CD4-positive, alpha-beta memory T cell (primary cell): ENCODE measurements around the gene EIF3F. TPM values are rescaled to one million over a fixed set of nuclear protein-coding genes. Genes with fewer than 3 reads are reported as not detected.

Experiments
- CTCF ChIA-PET: fragments of 350-600 bp; sonication (Branson Sonifier 250); formaldehyde crosslinking; loops from one replicate; lab custom pipeline; 2021; ENCODE audit warnings: inconsistent platforms; ENCODE audit not compliant: partially characterized antibody; lab: Charles Lee
- POLR2A ChIA-PET: fragments of 350-600 bp; sonication (Branson Sonifier 250); formaldehyde crosslinking; loops from one replicate; lab custom pipeline; 2021; ENCODE audit not compliant: partially characterized antibody; lab: Charles Lee
- DNase-seq, 5 donors: peaks; one replicate each; pipeline versions ENCODE4 v3.0.0 to v3.0.0-alpha.2; 2020 to 2022; ENCODE audit warnings: mixed read lengths in 1 of 5
- H3K27ac ChIP-seq: one replicate; pipeline ENCODE4 v1.7.0; 2013; ENCODE audit warnings: low read depth, low read length
- H3K27me3 ChIP-seq: 2 replicates; pipeline ENCODE4 v1.7.0; 2013; ENCODE audit warnings: mild to moderate bottlenecking, low read length, moderate library complexity; ENCODE audit not compliant: insufficient read depth
- H3K36me3 ChIP-seq: 2 replicates; pipeline ENCODE4 v1.7.0; 2013; ENCODE audit warnings: mild to moderate bottlenecking, low read length, moderate library complexity; ENCODE audit not compliant: insufficient read depth
- H3K4me1 ChIP-seq: 2 replicates; pipeline ENCODE4 v1.7.0; 2013; ENCODE audit warnings: mild to moderate bottlenecking, low read length, moderate library complexity; ENCODE audit not compliant: insufficient read depth
- H3K4me3 ChIP-seq, 2 donors: one replicate each; pipeline ENCODE4 v1.7.0; 2013; ENCODE audit warnings: low read length in 2 of 2, mild to moderate bottlenecking in 1 of 2
- H3K9me3 ChIP-seq, 2 donors: one replicate each; pipeline ENCODE4 v1.7.0; 2013; ENCODE audit warnings: low read length in 2 of 2, control low read depth in 1 of 2; ENCODE audit not compliant: control insufficient read depth in 1 of 2
- H3K27ac Mint-ChIP-seq, 7 donors: one replicate each; pipeline ENCODE4 v1.8.0; 2020 to 2021; ENCODE audit warnings: mixed read lengths in 7 of 7, mild to moderate bottlenecking in 6 of 7, inconsistent platforms in 3 of 7, moderate library complexity in 3 of 7
- H3K27me3 Mint-ChIP-seq, 2 donors: one replicate each; pipeline ENCODE4 v1.8.0; 2020 to 2021; ENCODE audit warnings: mixed read lengths in 2 of 2
- H3K36me3 Mint-ChIP-seq, 2 donors: one replicate each; pipeline ENCODE4 v1.8.0; 2020 to 2021; ENCODE audit warnings: mixed read lengths in 2 of 2, inconsistent platforms in 1 of 2, mild to moderate bottlenecking in 1 of 2
- H3K4me1 Mint-ChIP-seq, 4 donors: one replicate each; pipeline ENCODE4 v1.8.0; 2020 to 2021; ENCODE audit warnings: mixed read lengths in 4 of 4, mild to moderate bottlenecking in 1 of 4
- H3K4me3 Mint-ChIP-seq, 8 donors: one replicate each; pipeline ENCODE4 v1.8.0; 2020 to 2021; ENCODE audit warnings: mixed read lengths in 8 of 8, mild to moderate bottlenecking in 7 of 8, moderate library complexity in 6 of 8, inconsistent platforms in 3 of 8
- H3K9me3 Mint-ChIP-seq, 8 donors: one replicate each; pipeline ENCODE4 v1.8.0; 2020 to 2021; ENCODE audit warnings: mixed read lengths in 8 of 8, mild to moderate bottlenecking in 5 of 8, inconsistent platforms in 3 of 8, moderate library complexity in 1 of 8
- intact Hi-C: fragments of 100-400 bp; cut with micrococcal nuclease; formaldehyde crosslinking; loops from one replicate; pipeline ENCODE4 v1.15.1; 2023
- polyA plus RNA-seq, 2 donors: library from polyadenylated mRNA; unstranded; fragments of 300-500 nt; fragmentation: Illumina TruSeq; gene quantifications; one replicate each; pipeline ENCODE4 v1.2.3, GENCODE V29; 2021
- total RNA-seq, 2 experiments: library from RNA; stranded (reverse); gene quantifications; one replicate each; pipeline ENCODE4 v1.2.3, GENCODE V29; 2021

Gene EIF3F
- total and polyA plus RNA-seq, 4 experiments from 2014 or later: 317 to 441 (median 360) TPM

DNA sequence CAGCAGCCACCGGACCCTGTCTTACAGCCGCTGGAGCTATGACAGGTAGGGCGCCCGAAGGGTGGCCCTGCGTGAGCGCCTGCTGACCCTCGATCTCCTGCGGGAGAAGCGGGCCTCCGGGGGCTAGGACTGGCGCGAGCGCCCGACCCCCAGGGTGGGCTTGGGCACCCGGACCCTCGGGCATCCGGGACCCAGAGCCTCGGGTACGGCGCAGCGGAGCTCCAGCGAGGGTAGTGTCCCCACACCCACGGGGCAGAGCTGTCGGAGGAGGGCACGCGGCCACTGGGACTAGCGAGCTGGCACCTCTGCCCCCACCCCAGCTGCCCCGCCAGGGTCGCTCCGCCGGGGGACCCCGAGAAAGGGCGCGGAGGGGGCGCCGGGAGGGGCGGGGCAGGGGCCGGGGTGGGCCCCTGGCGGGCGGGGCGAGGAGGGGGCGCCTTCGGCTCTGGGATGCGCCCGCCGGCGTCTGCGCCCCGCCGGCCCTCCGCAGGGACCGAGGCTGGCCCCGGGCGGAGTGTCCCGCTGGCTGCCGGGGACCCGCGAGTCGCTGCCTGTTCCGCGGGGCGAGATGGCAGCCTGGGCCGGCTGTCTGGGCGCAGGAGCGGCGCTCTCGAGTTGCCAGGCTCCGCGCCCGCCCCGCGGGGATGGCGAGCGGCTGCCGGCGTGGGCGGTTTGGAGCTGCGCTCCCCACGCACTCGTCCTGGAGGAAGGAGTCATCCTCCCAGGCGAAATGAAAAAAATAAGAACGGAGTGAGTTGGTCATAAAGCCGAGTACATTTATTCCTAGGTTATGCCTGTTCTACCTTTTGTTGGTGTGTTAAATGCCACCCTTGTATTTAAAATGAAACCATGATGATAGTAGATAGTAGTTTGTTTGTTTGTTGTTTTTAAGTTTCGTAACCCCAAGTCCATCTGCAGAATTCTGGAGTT lies 32.4 kb downstream of the EIF3F start:
- ChIA-PET POLR2A (interaction anchor here (1.0 to 1.8 kb wide), 2 partner anchors 32 to 33 kb away, joined by 3 to 12 read pairs; partner anchors contain the start of gene EIF3F), CTCF (interaction anchor here (0.6 to 4.5 kb wide), 3 partner anchors 13 to 79 kb away, joined by 3 to 29 read pairs (median 22); partner anchors contain the start of gene EIF3F)
- H3K4me1 ChIP-seq: peaks cover 14% of the 10 kb centered on the region
- peak overlapping the region; percentile 61 for H3K27ac ChIP-seq
- peak; percentile 29 to 48 (median 46) for DNase-seq
- H3K27ac Mint-ChIP-seq: peak overlapping the region; percentile 0 to 95 (median 84)
- intact Hi-C loops: loop anchor here (10.0 kb wide), 1 partner anchor 665 kb away; the partner anchor contains the start of genes RPL27A and TRIM66
- H3K4me1 Mint-ChIP-seq: peaks cover 10 to 20% (median 14%) of the 10 kb centered on the region in 4 donors
- H3K9me3 Mint-ChIP-seq: no peaks in the 10 kb centered on the region
- H3K36me3 ChIP-seq: no peaks in the 10 kb centered on the region
- peaks cover 0 to 2% of the 10 kb centered on the region in 2 donors for H3K36me3 Mint-ChIP-seq
- H3K9me3 ChIP-seq: no peaks in the 10 kb centered on the region
- H3K4me3 Mint-ChIP-seq: peak overlapping the region; percentile 60 to 90 (median 86)
- H3K4me3 ChIP-seq: peak overlapping the region; percentile 23 to 74
- H3K27me3 ChIP-seq: no peaks in the 10 kb centered on the region
- peaks cover 11 to 17% of the 10 kb centered on the region in 2 donors for H3K27me3 Mint-ChIP-seq

DNA sequence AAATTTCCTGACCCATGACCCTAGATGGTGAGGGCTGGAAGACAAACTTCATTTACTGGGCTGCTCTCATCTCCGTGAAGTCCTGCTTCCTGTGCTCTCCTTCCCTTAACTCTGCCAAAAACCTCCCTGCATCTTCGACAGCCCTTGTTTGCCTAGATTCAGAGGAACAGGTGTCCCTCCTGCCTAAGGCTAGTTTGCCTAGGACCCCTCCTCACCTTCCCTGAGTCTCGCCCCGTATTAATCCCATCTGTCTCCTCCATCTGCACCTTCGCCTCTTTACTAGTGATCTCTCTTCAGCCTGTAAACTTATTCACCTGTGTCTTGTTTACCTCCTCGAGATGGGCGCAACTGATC lies 33.1 kb downstream of the EIF3F start:
- ChIA-PET POLR2A (interaction anchor here (1.0 kb wide), 1 partner anchor 33 kb away, joined by 3 read pairs; the partner anchor contains the start of gene EIF3F), CTCF (interaction anchor here (1.4 to 3.3 kb wide), 4 partner anchors 11 to 79 kb away, joined by 5 to 22 read pairs (median 9); partner anchors contain the start of gene EIF3F)
- H3K4me1 Mint-ChIP-seq: peaks cover 10 to 20% (median 14%) of the 10 kb centered on the region in 4 donors
- Histone ChIP-seq H3K36me3 (no peaks in the 10 kb centered on the region), H3K27me3 (no peaks in the 10 kb centered on the region), H3K4me3 (peak overlapping the region in 1 of 2 donors; percentile 74), H3K9me3 (no peaks in the 10 kb centered on the region), H3K4me1 (peaks cover 14% of the 10 kb centered on the region), H3K27ac (no peak overlapping the region)
- H3K27me3 Mint-ChIP-seq: peaks cover 11 to 17% of the 10 kb centered on the region in 2 donors
- H3K36me3 Mint-ChIP-seq: peaks cover 0 to 2% of the 10 kb centered on the region in 2 donors
- no peaks in the 10 kb centered on the region for H3K9me3 Mint-ChIP-seq
- peak overlapping the region; percentile 0 to 95 (median 84) for H3K27ac Mint-ChIP-seq
- no peak for DNase-seq
- intact Hi-C loops: no loop called here
- peak overlapping the region; percentile 60 to 90 (median 86) for H3K4me3 Mint-ChIP-seq

DNA sequence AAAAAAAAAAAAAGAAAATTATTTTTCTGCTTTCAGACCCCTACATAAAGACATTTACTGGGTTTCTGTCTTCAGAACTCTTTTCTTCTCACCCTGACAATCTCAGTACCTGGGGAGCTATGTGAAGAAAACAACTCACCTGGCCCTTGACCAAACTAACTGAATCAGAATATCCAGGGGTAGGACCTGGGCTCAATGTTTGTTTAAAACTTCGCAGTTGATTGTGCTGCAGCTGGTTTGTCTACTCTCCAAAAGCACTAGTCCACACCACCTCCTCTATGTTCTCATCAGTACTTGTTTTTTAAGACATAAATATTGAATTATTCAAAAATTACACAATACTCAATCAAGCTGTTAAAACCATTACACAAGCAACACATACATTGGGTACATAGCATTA lies 34.8 kb downstream of the EIF3F start:
- H3K27ac Mint-ChIP-seq: peak overlapping the region in 2 of 7 donors; percentile 0 to 82
- peaks cover 12 to 20% (median 15%) of the 10 kb centered on the region in 4 donors for H3K4me1 Mint-ChIP-seq
- peak overlapping the region in 1 of 8 donors; percentile 36 for H3K4me3 Mint-ChIP-seq
- no peaks in the 10 kb centered on the region for H3K9me3 Mint-ChIP-seq
- Histone ChIP-seq H3K36me3 (no peaks in the 10 kb centered on the region), H3K27ac (no peak overlapping the region), H3K27me3 (no peaks in the 10 kb centered on the region), H3K9me3 (no peaks in the 10 kb centered on the region), H3K4me1 (peaks cover 14% of the 10 kb centered on the region), H3K4me3 (no peak overlapping the region)
- intact Hi-C loops: no loop called here
- ChIA-PET POLR2A (no interaction called here), CTCF (interaction anchor here (0.7 to 3.0 kb wide), 7 partner anchors 8 to 77 kb away, joined by 3 to 9 read pairs (median 5); no protein-coding TSS in a partner anchor)
- H3K36me3 Mint-ChIP-seq: peaks cover 0 to 2% of the 10 kb centered on the region in 2 donors
- no peak for DNase-seq
- H3K27me3 Mint-ChIP-seq: peaks cover 2 to 13% of the 10 kb centered on the region in 2 donors

- Histone ChIP-seq H3K4me3 (no peak overlapping the region), H3K9me3 (no peaks in the 10 kb centered on the region), H3K27me3 (no peaks in the 10 kb centered on the region), H3K27ac (no peak overlapping the region), H3K4me1 (peaks cover 14% of the 10 kb centered on the region), H3K36me3 (no peaks in the 10 kb centered on the region)
- no peak overlapping the region for H3K27ac Mint-ChIP-seq
- H3K4me3 Mint-ChIP-seq: no peak overlapping the region
- H3K9me3 Mint-ChIP-seq: no peaks in the 10 kb centered on the region
- peaks cover 12 to 17% (median 15%) of the 10 kb centered on the region in 4 donors for H3K4me1 Mint-ChIP-seq
- intact Hi-C loops: no loop called here
- H3K36me3 Mint-ChIP-seq: peaks cover 0 to 2% of the 10 kb centered on the region in 2 donors
- ChIA-PET CTCF (interaction anchor here (0.9 to 3.0 kb wide), 7 partner anchors 7 to 76 kb away, joined by 3 to 9 read pairs (median 4); no protein-coding TSS in a partner anchor), POLR2A (no interaction called here)
- peaks cover 0 to 8% of the 10 kb centered on the region in 2 donors for H3K27me3 Mint-ChIP-seq
- DNase-seq: no peak
These were observed 35.7 kb downstream of the EIF3F start for GRCh38 chr11:8022876-8023275.

GRCh38 chr11:8023831-8024555 lies 36.9 kb downstream of the EIF3F start:
- Mint-ChIP-seq H3K4me1 (peaks cover 8 to 11% (median 9%) of the 10 kb centered on the region in 4 donors), H3K4me3 (no peak overlapping the region), H3K27ac (no peak overlapping the region), H3K36me3 (peaks cover 0 to 2% of the 10 kb centered on the region in 2 donors), H3K9me3 (no peaks in the 10 kb centered on the region), H3K27me3 (peaks cover 0 to 6% of the 10 kb centered on the region in 2 donors)
- Histone ChIP-seq H3K4me3 (no peak overlapping the region), H3K36me3 (no peaks in the 10 kb centered on the region), H3K4me1 (peaks cover 8% of the 10 kb centered on the region), H3K27ac (no peak overlapping the region), H3K27me3 (no peaks in the 10 kb centered on the region), H3K9me3 (no peaks in the 10 kb centered on the region)
- CTCF ChIA-PET: interaction anchor here (1.1 to 1.4 kb wide), 3 partner anchors 9 to 75 kb away, joined by 3 to 5 read pairs (median 3); no protein-coding TSS in a partner anchor
- intact Hi-C loops: no loop called here
- DNase-seq: no peak
- POLR2A ChIA-PET: no interaction called here

DNA sequence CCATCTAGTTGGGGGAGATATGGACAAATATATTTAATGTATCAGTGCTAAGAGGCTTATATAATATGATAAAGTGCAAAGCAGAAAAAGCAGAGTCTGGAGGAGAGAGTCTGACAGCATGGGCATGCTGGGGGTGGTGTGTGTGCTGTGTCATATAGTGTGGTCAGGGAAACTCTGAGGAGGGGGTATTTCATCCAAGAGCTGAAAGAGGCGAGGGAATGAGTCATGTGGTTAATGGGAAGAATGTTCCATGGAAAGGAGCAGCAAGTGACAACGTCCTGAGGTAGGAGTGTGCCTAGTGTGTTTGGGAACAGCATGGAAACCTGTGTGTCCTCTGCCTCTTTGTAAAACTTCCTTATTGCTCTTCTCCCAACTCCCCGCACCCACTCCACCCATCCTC lies 38.0 kb downstream of the EIF3F start:
- CTCF ChIA-PET: no interaction called here
- Histone ChIP-seq H3K4me1 (peaks cover 4% of the 10 kb centered on the region), H3K4me3 (no peak overlapping the region), H3K36me3 (no peaks in the 10 kb centered on the region), H3K9me3 (no peaks in the 10 kb centered on the region), H3K27me3 (no peaks in the 10 kb centered on the region), H3K27ac (no peak overlapping the region)
- no peak overlapping the region for H3K4me3 Mint-ChIP-seq
- H3K9me3 Mint-ChIP-seq: no peaks in the 10 kb centered on the region
- H3K27me3 Mint-ChIP-seq: peaks cover 0 to 8% of the 10 kb centered on the region in 2 donors
- POLR2A ChIA-PET: no interaction called here
- H3K4me1 Mint-ChIP-seq: peaks cover 6 to 8% (median 6%) of the 10 kb centered on the region in 4 donors
- DNase-seq: no peak
- H3K36me3 Mint-ChIP-seq: peaks cover 0 to 2% of the 10 kb centered on the region in 2 donors
- intact Hi-C loops: no loop called here
- no peak overlapping the region for H3K27ac Mint-ChIP-seq
